ENCODE measurements around the gene PAWR.
"Not testable (repeated sequence)": the region's sequence is repeated elsewhere in the genome, so short reads cannot be mapped to it uniquely, and the experiment has no call there.

Gene PAWR

DNA sequence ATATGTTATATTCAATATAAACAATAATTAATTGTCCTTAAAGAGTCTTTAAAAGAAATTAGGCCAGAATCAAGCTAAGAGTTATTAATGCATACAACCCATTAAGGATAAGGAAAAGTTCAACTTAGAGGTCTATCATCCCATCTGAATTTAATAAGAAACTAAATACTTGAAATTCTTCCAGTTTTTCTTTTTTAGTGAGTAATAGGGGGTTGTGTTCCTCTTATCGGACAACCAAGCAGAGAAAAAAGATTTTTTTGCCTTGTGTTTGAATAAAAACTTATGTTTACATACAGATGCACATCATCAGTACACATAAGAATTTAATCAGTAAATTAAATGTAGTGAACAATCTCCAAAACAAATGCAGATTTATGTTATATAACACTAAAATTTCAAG lies 32.5 kb downstream of the PAWR start:
- no peak for DNase-seq
- in situ Hi-C loops (cut with MboI; ENCODE audit: low pct_unique_long_range_greater_than_20kb, low sequenced_read_pairs), result no loop called here

- in situ Hi-C loops (cut with MboI; ENCODE audit: low pct_unique_long_range_greater_than_20kb, low sequenced_read_pairs), result no loop called here
- no peak for DNase-seq
Observed at GRCh38 chr12:79657136-79657535, 33.6 kb downstream of the PAWR start.

DNA sequence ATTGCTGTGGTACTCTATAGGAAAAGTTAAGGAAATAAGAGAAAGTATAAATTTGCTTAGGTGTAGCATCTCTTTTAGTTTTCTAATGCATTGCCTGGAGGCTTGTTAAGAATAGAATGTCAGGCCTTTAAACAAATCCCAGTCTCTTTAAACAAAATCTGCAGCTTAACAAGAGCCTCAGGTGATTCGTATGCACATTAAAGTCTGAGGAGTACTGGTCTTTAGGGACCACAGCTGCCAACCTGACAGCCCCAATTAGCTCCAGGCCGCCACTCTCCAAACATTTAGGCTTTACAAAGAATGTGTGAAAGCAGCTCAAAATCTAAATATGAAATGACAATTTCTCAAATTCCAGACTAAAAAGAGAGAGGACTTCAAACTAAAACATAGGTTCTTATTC lies 35.7 kb downstream of the PAWR start:
- DNase-seq, result no peak
- in situ Hi-C loops (cut with MboI; ENCODE audit: low pct_unique_long_range_greater_than_20kb, low sequenced_read_pairs), result no loop called here

GRCh38 chr12:79652521-79652920 lies 38.2 kb downstream of the PAWR start:
- no peak for DNase-seq
- in situ Hi-C loops (cut with MboI; ENCODE audit: low pct_unique_long_range_greater_than_20kb, low sequenced_read_pairs), result no loop called here

- in situ Hi-C loops (cut with MboI; ENCODE audit: low pct_unique_long_range_greater_than_20kb, low sequenced_read_pairs), result no loop called here
- no peak for DNase-seq
Observed at GRCh38 chr12:79650440-79650839, 40.3 kb downstream of the PAWR start.

DNA sequence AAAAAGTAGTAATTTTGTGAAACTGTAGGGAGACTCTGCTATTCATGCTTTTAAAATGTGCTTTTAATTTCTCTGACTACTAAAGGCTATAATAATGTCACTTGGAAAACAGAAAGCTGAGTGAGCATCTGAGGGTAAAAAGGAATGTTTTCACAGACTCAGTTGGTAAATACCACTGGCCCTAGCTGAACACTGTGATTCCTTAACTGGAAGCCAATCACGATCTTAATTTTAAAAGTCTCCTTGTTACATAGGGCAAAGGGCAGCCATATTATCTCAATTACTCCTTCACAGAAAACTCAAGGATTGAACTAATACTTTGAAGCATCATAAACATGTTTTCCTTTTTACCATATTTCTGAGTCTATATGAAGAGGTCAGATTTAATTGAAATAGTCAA lies 41.9 kb downstream of the PAWR start:
- DNase-seq, result no peak
- in situ Hi-C loops (cut with MboI; ENCODE audit: low pct_unique_long_range_greater_than_20kb, low sequenced_read_pairs), result no loop called here

- in situ Hi-C loops (cut with MboI; ENCODE audit: low pct_unique_long_range_greater_than_20kb, low sequenced_read_pairs), result not testable (repeated sequence)
Observed at GRCh38 chr12:79646843-79647242, 43.9 kb downstream of the PAWR start.

DNA sequence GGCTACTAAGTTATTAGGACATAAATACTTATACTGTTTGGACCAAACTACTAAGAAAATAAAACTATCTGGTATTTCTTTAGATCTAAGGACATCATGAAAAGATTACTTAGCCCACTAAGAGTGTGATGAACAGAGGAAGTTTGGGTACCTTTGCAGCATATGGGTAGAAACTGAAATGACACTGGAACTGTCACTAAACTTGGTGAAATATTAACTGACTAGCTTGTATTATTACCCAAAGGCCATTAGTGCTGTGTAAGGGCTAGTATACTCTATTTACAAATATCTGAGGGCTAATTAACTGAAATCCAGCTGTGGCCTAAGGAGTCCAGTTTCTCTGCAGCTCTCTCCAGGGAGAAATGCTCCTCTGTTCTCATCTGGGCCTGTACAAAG lies 45.5 kb downstream of the PAWR start:
- DNase-seq, result no peak
- in situ Hi-C loops (cut with MboI; ENCODE audit: low pct_unique_long_range_greater_than_20kb, low sequenced_read_pairs), result no loop called here

More at GRCh38 chr12:79646843-79647242, 43.9 kb downstream of the PAWR start:
- not testable (repeated sequence) for DNase-seq

GRCh38 chr12:79644274-79645234 lies 46.2 kb downstream of the PAWR start:
- DNase-seq, result no peak
- in situ Hi-C loops (cut with MboI; ENCODE audit: low pct_unique_long_range_greater_than_20kb, low sequenced_read_pairs), result no loop called here

DNA sequence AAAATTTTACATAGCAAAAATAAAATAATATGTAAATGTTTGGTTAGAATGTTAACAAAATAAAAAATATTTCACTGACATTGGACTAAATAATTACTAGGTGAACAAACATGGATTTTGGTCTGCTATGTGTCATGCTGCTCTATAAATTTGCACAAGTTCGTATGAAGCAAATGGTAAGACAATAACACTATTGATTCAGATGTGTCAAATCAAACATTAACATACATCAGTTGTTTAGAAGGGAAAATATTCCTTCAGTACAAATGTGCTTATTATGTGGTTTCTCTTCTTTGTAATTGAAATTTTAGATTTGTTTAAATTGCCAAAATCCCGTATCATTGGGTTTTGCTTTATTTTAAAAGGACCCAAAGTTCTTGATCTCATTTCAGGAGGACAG lies 46.9 kb downstream of the PAWR start:
- in situ Hi-C loops (cut with MboI; ENCODE audit: low pct_unique_long_range_greater_than_20kb, low sequenced_read_pairs), result no loop called here

DNA sequence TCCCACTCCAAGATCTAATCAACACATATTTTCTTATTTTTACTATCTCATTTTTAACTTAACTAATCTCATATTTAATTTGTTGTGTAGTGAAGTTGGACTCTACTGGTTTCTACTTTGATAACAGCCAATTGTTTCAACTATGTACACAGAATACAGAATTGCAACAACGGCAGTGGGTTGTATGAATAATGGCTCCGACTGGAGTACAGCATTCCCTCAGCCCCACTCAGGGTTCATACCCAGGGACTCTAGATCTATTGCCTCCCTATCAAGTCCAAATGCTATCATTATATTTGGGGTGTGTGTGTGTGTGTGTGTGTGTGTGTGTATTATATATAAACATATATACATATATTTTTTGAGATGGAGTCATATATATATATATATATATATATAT lies 52.3 kb downstream of the PAWR start:
- no peak for DNase-seq
- in situ Hi-C loops (cut with MboI; ENCODE audit: low pct_unique_long_range_greater_than_20kb, low sequenced_read_pairs), result no loop called here

More for the DNA sequence above, 46.9 kb downstream of the PAWR start:
- DNase-seq, result no peak

DNA sequence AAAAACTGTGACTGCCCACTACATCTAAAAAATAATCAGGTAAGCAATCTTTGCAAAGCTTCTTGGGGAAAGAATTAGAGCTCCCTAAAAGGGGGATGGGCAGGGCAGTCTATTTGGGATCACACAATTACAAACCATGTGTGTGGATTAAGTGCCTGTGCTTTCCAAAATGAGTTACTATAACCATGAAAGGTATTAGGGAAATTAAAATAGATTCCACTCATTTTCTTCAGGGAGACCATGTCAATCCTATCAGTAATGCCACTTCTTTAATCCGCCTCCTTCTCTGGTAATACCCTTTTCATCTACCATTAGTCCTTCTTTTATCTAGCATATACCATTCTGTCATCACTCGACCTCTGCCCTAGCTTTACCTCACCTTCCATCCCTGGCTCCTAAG lies 53.7 kb downstream of the PAWR start:
- in situ Hi-C loops (cut with MboI; ENCODE audit: low pct_unique_long_range_greater_than_20kb, low sequenced_read_pairs), result no loop called here
- DNase-seq, result no peak

GRCh38 chr12:79635676-79636075 lies 55.1 kb downstream of the PAWR start:
- no peak for DNase-seq
- in situ Hi-C loops (cut with MboI; ENCODE audit: low pct_unique_long_range_greater_than_20kb, low sequenced_read_pairs), result no loop called here

- no peak for DNase-seq
- in situ Hi-C loops (cut with MboI; ENCODE audit: low pct_unique_long_range_greater_than_20kb, low sequenced_read_pairs), result no loop called here
Observed at GRCh38 chr12:79634957-79635471, 55.8 kb downstream of the PAWR start.

DNA sequence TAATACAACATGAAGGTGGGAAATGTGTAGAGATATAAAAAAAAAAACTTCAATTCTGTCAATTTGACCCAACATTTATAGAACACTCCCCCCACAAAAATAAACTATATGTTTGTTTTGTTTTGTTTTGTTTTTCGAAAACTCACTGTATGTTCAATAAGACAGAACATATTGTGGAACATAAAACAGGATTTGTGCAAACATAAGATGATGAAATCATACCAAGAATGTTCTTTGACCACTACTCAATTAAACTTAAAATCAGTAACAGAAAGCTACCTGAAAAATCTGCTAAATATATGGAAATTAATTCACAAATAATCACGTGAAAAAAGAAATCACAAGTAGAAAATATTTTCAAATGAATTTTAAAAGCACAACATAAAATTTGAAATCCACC lies 61.2 kb downstream of the PAWR start:
- DNase-seq, result no peak
- in situ Hi-C loops (cut with MboI; ENCODE audit: low pct_unique_long_range_greater_than_20kb, low sequenced_read_pairs), result no loop called here

DNA sequence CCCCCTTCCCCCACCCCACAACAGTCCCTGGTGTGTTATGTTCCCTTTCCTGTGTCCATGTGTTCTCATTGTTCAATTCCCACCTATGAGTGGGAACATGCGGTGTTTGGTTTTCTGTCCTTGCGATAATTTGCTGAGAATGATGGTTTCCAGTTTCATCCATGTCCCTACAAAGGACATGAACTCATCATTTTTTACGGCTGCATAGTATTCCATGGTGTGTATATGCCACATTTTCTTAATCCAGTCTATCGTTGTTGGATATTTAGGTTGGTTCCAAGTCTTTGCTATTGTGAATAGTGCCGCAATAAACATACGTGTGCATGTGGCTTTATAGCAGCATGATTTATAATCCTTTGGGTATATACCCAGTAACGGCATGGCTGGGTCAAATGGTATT lies 64.0 kb downstream of the PAWR start:
- in situ Hi-C loops (cut with MboI; ENCODE audit: low pct_unique_long_range_greater_than_20kb, low sequenced_read_pairs); DNase-seq: not testable (repeated sequence)

GRCh38 chr12:79624378-79624777 lies 66.4 kb downstream of the PAWR start:
- in situ Hi-C loops (cut with MboI; ENCODE audit: low pct_unique_long_range_greater_than_20kb, low sequenced_read_pairs), result no loop called here
- DNase-seq, result no peak

DNA sequence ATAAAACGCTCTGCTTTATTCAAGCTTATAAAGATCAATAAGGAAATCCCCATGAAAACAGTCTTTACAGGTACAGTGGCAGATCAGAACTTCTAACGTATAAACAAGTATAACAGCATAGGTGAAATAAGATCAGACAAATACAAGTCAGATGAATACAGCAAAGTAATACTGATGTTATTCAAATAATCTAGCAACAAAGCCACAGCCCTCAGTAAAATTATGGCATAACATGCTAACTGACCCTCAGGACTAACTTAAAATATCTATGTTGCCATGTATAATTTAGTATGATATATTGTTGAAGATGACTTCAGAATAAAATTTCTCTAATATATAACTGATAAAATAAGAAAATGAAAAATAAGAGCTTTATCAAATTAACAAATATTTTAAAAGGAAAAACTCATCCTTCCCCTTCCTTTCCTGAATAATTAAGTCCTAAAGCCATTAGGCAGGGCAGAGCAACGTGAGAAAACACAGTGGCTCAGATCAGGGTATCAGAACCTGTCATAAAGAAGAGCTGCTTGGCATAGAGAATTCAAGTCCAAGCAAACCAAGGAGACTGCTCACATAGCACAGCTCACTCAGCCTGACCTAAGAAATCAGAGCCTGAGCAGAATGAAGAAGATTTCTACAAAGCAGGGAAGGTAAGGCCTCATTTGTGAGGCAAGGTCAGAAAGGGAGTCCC lies 70.7 kb downstream of the PAWR start:
- in situ Hi-C loops (cut with MboI; ENCODE audit: low pct_unique_long_range_greater_than_20kb, low sequenced_read_pairs), result no loop called here
- DNase-seq, result no peak

DNA sequence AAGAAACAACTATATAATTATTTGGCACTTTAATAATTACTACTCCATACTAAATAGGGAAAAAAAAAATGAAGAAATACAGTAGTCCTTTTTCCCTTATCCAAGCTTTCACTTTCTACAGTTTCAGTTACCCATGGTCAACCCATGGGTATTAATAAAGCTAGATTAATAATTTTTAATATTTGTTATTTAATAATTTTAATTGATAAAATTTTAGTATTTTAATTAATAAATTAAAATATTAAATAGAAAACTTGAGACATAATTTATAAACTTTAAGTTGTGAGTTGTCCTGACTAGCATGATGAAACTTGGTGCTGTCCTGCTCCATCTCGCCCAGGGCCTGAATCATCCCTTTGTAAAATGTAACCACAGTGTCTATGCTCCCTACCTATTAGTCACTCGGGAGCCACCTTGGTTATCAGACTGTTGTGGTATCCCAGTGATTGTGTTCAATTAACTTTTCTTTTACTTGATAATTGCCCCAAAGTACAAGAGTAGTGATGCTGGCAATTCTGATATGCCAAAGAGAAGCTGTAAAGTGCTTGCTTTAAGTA lies 71.8 kb downstream of the PAWR start:
- in situ Hi-C loops (cut with MboI; ENCODE audit: low pct_unique_long_range_greater_than_20kb, low sequenced_read_pairs), result no loop called here
- no peak for DNase-seq

GRCh38 chr12:79617696-79618095 lies 73.1 kb downstream of the PAWR start:
- in situ Hi-C loops (cut with MboI; ENCODE audit: low pct_unique_long_range_greater_than_20kb, low sequenced_read_pairs), result no loop called here
- DNase-seq, result no peak

Data from KBM-7 (cell line).